ENCODE data around the gene FKBP11.

DNA sequence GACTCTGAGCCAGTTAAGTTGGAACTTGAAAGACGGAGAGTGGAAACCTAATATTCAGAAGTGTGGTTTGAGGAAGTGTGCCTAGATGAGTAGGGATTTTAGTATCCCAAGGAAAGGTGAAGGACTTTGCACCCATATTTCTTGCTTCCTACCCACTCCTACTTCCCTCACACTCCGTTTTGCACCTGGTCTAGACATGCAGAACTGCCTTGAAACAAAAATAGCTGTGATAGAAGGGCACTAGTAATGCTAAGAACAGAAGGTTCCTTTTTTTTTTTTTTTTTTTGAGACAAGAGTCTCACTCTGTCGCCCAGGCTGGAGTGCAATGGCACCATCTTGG lies 32.7 kb upstream of the FKBP11 start:
- TF ChIP-seq, protein P1, sequence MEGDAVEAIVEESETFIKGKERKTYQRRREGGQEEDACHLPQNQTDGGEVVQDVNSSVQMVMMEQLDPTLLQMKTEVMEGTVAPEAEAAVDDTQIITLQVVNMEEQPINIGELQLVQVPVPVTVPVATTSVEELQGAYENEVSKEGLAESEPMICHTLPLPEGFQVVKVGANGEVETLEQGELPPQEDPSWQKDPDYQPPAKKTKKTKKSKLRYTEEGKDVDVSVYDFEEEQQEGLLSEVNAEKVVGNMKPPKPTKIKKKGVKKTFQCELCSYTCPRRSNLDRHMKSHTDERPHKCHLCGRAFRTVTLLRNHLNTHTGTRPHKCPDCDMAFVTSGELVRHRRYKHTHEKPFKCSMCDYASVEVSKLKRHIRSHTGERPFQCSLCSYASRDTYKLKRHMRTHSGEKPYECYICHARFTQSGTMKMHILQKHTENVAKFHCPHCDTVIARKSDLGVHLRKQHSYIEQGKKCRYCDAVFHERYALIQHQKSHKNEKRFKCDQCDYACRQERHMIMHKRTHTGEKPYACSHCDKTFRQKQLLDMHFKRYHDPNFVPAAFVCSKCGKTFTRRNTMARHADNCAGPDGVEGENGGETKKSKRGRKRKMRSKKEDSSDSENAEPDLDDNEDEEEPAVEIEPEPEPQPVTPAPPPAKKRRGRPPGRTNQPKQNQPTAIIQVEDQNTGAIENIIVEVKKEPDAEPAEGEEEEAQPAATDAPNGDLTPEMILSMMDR (IDR thresholded peaks at IDR 0.05) = no peak
- no peak for TF ChIP-seq POLR2A (IDR thresholded peaks at IDR 0.05)
